KMS-11 (cell line): ENCODE measurements around the gene MICAL2.

Source experiments
- H2AFZ ChIP-seq: fragments of 200-600 bp; sonication (generic); 2 replicates; pipeline ENCODE4 v1.6.1; 2016; ENCODE audit warnings: antibody characterized with exemption, mixed run types, low read depth
- H3K27ac ChIP-seq: fragments of 200-600 bp; sonication (generic); 2 replicates; pipeline ENCODE4 v1.6.1; 2016; ENCODE audit warnings: mild to moderate bottlenecking, mixed run types
- H3K27me3 ChIP-seq: fragments of 200-600 bp; sonication (generic); 2 replicates; pipeline ENCODE4 v1.6.1; 2017; ENCODE audit warnings: mild to moderate bottlenecking, low read depth, mixed run types, moderate library complexity; ENCODE audit not compliant: insufficient read depth
- H3K36me3 ChIP-seq: fragments of 200-600 bp; sonication (generic); 2 replicates; pipeline ENCODE4 v1.6.1; 2017; ENCODE audit warnings: mild to moderate bottlenecking, mixed run types; ENCODE audit not compliant: insufficient read depth
- H3K4me1 ChIP-seq: fragments of 200-600 bp; sonication (generic); 2 replicates; pipeline ENCODE4 v1.6.1; 2016; ENCODE audit warnings: mild to moderate bottlenecking, low read depth, mixed run types; ENCODE audit not compliant: poor library complexity, severe bottlenecking
- H3K4me2 ChIP-seq: fragments of 200-600 bp; sonication (generic); 2 replicates; pipeline ENCODE4 v1.7.0; 2016; ENCODE audit warnings: mild to moderate bottlenecking, mixed run types
- H3K4me3 ChIP-seq: fragments of 200-600 bp; sonication (generic); IDR thresholded peaks from 2 replicates; pipeline ENCODE4 v1.6.1; 2017; ENCODE audit warnings: low read depth, low read length, mixed read lengths; ENCODE audit not compliant: insufficient read depth
- H3K79me2 ChIP-seq: fragments of 200-600 bp; sonication (generic); 2 replicates; pipeline ENCODE4 v1.6.1; 2016; ENCODE audit warnings: low read depth, mixed run types; ENCODE audit not compliant: insufficient read depth
- H3K9ac ChIP-seq: fragments of 200-600 bp; sonication (generic); 2 replicates; pipeline ENCODE4 v1.6.1; 2016; ENCODE audit warnings: mild to moderate bottlenecking, mixed run types
- H4K20me1 ChIP-seq: fragments of 200-600 bp; sonication (generic); 2 replicates; pipeline ENCODE4 v1.6.1; 2016; ENCODE audit warnings: mild to moderate bottlenecking, mixed run types; ENCODE audit not compliant: insufficient read depth
- CTCF ChIP-seq: fragments of 200-600 bp; sonication (generic); conservative IDR thresholded peaks from 2 replicates; pipeline ENCODE4 v1.6.1; 2017; ENCODE audit warnings: low read depth, mild to moderate bottlenecking, antibody characterized with exemption, low read length, moderate library complexity, mixed read lengths

MICAL2 gene

GRCh38 chr11:12220305-12220704, 109.9 kb downstream of the MICAL2 start:
- TF ChIP-seq CTCF, result no peak
- Histone ChIP-seq H4K20me1 (no peaks in the 10 kb centered on the region), H3K27ac (no peak overlapping the region), H3K36me3 (no peaks in the 10 kb centered on the region), H2AFZ (no peak overlapping the region), H3K4me2 (no peak overlapping the region), H3K27me3 (no peaks in the 10 kb centered on the region), H3K9ac (no peak overlapping the region), H3K4me3 (no peak overlapping the region), H3K4me1 (peaks cover 45% of the 10 kb centered on the region), H3K79me2 (no peaks in the 10 kb centered on the region)

GRCh38 chr11:12221051-12221535, 110.7 kb downstream of the MICAL2 start:
- TF ChIP-seq CTCF, result no peak
- no peak overlapping the region for H3K4me3 ChIP-seq
- no peaks in the 10 kb centered on the region for H3K27me3 ChIP-seq
- no peak overlapping the region for H3K27ac ChIP-seq
- H3K4me2 ChIP-seq, result no peak overlapping the region
- H3K4me1 ChIP-seq, result peaks cover 47% of the 10 kb centered on the region
- no peaks in the 10 kb centered on the region for H3K36me3 ChIP-seq
- H2AFZ ChIP-seq, result no peak overlapping the region
- no peaks in the 10 kb centered on the region for H3K79me2 ChIP-seq
- H4K20me1 ChIP-seq, result no peaks in the 10 kb centered on the region
- no peak overlapping the region for H3K9ac ChIP-seq

- no peak for TF ChIP-seq CTCF
Measured at GRCh38 chr11:12222055-12222792, 111.8 kb downstream of the MICAL2 start.

GRCh38 chr11:12223771-12224536, 113.6 kb downstream of the MICAL2 start:
- TF ChIP-seq CTCF, result no peak
- H3K4me1 ChIP-seq, result peaks cover 39% of the 10 kb centered on the region
- H3K9ac ChIP-seq, result peak overlapping the region; percentile 81
- H3K4me2 ChIP-seq, result peak overlapping the region; percentile 77
- H3K36me3 ChIP-seq, result no peaks in the 10 kb centered on the region
- no peak overlapping the region for H3K4me3 ChIP-seq
- H4K20me1 ChIP-seq, result no peaks in the 10 kb centered on the region
- H3K27ac ChIP-seq, result peak overlapping the region; percentile 91
- no peaks in the 10 kb centered on the region for H3K27me3 ChIP-seq
- no peaks in the 10 kb centered on the region for H3K79me2 ChIP-seq
- H2AFZ ChIP-seq, result peak overlapping the region; percentile 33

More at GRCh38 chr11:12222055-12222792, 111.8 kb downstream of the MICAL2 start:
- no peaks in the 10 kb centered on the region for H3K36me3 ChIP-seq
- no peak overlapping the region for H3K27ac ChIP-seq
- no peak overlapping the region for H2AFZ ChIP-seq
- peaks cover 47% of the 10 kb centered on the region for H3K4me1 ChIP-seq
- no peaks in the 10 kb centered on the region for H3K27me3 ChIP-seq
- no peak overlapping the region for H3K9ac ChIP-seq
- no peak overlapping the region for H3K4me3 ChIP-seq
- H3K4me2 ChIP-seq, result no peak overlapping the region
- no peaks in the 10 kb centered on the region for H4K20me1 ChIP-seq
- H3K79me2 ChIP-seq, result no peaks in the 10 kb centered on the region
